Endothelial cell of umbilical vein (primary cell): ENCODE data around the gene ZNF614.

Source experiments
- POLR2A ChIP-seq: IDR thresholded peaks from 2 replicates; pipeline ENCODE4 v1.6.1; 2012; ENCODE audit warnings: low read depth, mild to moderate bottlenecking, control low read depth, low read length
- TF ChIP-seq, protein P1 (sequence below): IDR thresholded peaks from 2 replicates; pipeline ENCODE4 v1.6.1; 2011; ENCODE audit not compliant: insufficient read depth, insufficient read length
- TF ChIP-seq, protein P2 (sequence below), 2 donors: IDR thresholded peaks; 1 replicate in 1 of 2; 2 replicates in 1 of 2; pipeline ENCODE4 v1.5.1; 2011; ENCODE audit warnings: low read length in 2 of 2, mild to moderate bottlenecking in 2 of 2, moderate library complexity in 2 of 2, control low read depth in 1 of 2, inconsistent platforms in 1 of 2, low read depth in 1 of 2; ENCODE audit not compliant: insufficient read depth in 1 of 2; ENCODE audit errors: extremely low read depth in 1 of 2

DNA sequence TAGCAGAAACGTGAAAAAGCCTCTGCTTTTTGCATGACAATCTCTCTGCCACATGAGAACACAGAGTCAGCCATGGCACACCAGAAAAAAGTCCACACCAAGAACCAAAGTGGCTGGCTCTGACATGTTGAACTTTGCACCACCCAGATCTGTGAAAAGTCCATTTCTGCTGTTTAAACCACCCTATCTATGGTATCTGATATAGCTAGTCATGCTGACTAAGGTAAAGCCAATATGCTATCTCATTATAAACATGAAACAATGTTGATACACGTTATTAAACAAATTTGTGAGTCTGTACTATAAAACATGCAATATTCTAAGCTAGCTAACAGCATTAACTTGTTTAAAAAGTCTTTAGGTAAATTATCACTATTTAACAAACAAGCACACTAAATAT is 41.5 kb upstream of the ZNF614 start:
- TF ChIP-seq, protein P1, sequence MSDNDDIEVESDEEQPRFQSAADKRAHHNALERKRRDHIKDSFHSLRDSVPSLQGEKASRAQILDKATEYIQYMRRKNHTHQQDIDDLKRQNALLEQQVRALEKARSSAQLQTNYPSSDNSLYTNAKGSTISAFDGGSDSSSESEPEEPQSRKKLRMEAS: no peak
- TF ChIP-seq, protein P2, sequence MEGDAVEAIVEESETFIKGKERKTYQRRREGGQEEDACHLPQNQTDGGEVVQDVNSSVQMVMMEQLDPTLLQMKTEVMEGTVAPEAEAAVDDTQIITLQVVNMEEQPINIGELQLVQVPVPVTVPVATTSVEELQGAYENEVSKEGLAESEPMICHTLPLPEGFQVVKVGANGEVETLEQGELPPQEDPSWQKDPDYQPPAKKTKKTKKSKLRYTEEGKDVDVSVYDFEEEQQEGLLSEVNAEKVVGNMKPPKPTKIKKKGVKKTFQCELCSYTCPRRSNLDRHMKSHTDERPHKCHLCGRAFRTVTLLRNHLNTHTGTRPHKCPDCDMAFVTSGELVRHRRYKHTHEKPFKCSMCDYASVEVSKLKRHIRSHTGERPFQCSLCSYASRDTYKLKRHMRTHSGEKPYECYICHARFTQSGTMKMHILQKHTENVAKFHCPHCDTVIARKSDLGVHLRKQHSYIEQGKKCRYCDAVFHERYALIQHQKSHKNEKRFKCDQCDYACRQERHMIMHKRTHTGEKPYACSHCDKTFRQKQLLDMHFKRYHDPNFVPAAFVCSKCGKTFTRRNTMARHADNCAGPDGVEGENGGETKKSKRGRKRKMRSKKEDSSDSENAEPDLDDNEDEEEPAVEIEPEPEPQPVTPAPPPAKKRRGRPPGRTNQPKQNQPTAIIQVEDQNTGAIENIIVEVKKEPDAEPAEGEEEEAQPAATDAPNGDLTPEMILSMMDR (IDR thresholded peaks at IDR 0.05; ENCODE audit: extremely low read depth in 1 of 2, insufficient read depth in 1 of 2, low read depth in 1 of 2, low read length in 2 of 2): no peak
- no peak for TF ChIP-seq POLR2A
